GM23248 (cell line): Measurements from ENCODE around the gene HACL1. TPM values are rescaled to one million over a fixed set of nuclear protein-coding genes. Genes with fewer than 3 reads are reported as not detected.

Experiments
- DNase-seq: peaks from one replicate; pipeline ENCODE4 v3.0.0-alpha.2; 2015
- H2AFZ ChIP-seq: fragments of 200-600 bp; sonication (generic); 2 replicates; pipeline ENCODE4 v1.6.1; 2016; ENCODE audit warnings: antibody characterized with exemption
- H3F3A ChIP-seq: fragments of 200-600 bp; sonication (generic); 2 replicates; pipeline ENCODE4 v1.6.1; 2016; ENCODE audit warnings: mild to moderate bottlenecking, antibody characterized with exemption, mixed run types; ENCODE audit not compliant: insufficient read depth
- H3K27ac ChIP-seq: fragments of 200-600 bp; sonication (generic); 2 replicates; pipeline ENCODE4 v1.5.1; 2016; ENCODE audit warnings: mild to moderate bottlenecking
- H3K27me3 ChIP-seq: fragments of 200-600 bp; sonication (generic); replicated peaks from 2 replicates; pipeline ENCODE4 v1.6.1; 2016; ENCODE audit warnings: mild to moderate bottlenecking; ENCODE audit not compliant: insufficient read depth
- H3K36me3 ChIP-seq: fragments of 200-600 bp; sonication (generic); 2 replicates; pipeline ENCODE4 v1.6.1; 2016; ENCODE audit warnings: low read depth, mild to moderate bottlenecking
- H3K4me1 ChIP-seq: fragments of 200-600 bp; sonication (generic); 2 replicates; pipeline ENCODE4 v1.6.1; 2016; ENCODE audit warnings: mild to moderate bottlenecking; ENCODE audit not compliant: insufficient read depth
- H3K4me2 ChIP-seq: fragments of 200-600 bp; sonication (generic); one replicate; pipeline ENCODE4 v1.6.1; 2016; ENCODE audit warnings: mild to moderate bottlenecking; ENCODE audit not compliant: unreplicated experiment
- H3K4me3 ChIP-seq: fragments of 200-600 bp; sonication (generic); 2 replicates; pipeline ENCODE4 v1.5.1; 2016; ENCODE audit warnings: mild to moderate bottlenecking
- H3K79me2 ChIP-seq: fragments of 200-600 bp; sonication (generic); 2 replicates; pipeline ENCODE4 v1.6.1; 2016; ENCODE audit warnings: mild to moderate bottlenecking; ENCODE audit not compliant: insufficient read depth
- H3K9ac ChIP-seq: fragments of 200-600 bp; sonication (generic); 2 replicates; pipeline ENCODE4 v1.6.1; 2016; ENCODE audit warnings: mild to moderate bottlenecking
- H3K9me2 ChIP-seq: fragments of 200-600 bp; sonication (generic); 2 replicates; pipeline ENCODE4 v1.6.1; 2016; ENCODE audit warnings: mixed run types, mild to moderate bottlenecking, moderate library complexity; ENCODE audit not compliant: insufficient read depth
- H3K9me3 ChIP-seq: fragments of 200-600 bp; sonication (generic); one replicate; pipeline ENCODE4 v1.6.1; 2017; ENCODE audit warnings: low read depth
- H4K20me1 ChIP-seq: fragments of 200-600 bp; sonication (generic); 2 replicates; pipeline ENCODE4 v1.6.0; 2016; ENCODE audit not compliant: insufficient read depth
- EZH2 ChIP-seq: fragments of 200-600 bp; sonication (generic); IDR thresholded peaks from 2 replicates; pipeline ENCODE4 v1.6.1; 2018; ENCODE audit warnings: antibody characterized with exemption, mild to moderate bottlenecking; ENCODE audit not compliant: insufficient read depth, poor library complexity, severe bottlenecking
- EZH2phosphoT487 ChIP-seq: fragments of 200-600 bp; sonication (generic); IDR thresholded peaks from 2 replicates; pipeline ENCODE4 v1.6.1; 2018; ENCODE audit warnings: antibody characterized with exemption, moderate library complexity, mild to moderate bottlenecking, low read depth; ENCODE audit not compliant: insufficient read depth
- WGBS, 2 experiments: methylation state at CpG; one replicate each; pipeline ENCODE4 v1.1.6; 2015 to 2017; ENCODE audit warnings: low lambda C conversion rate in 2 of 2, low coverage in 1 of 2; ENCODE audit errors: missing lambda C conversion rate in 2 of 2; 5-methylcytosine and 5-hydroxymethylcytosine counted together
- in situ Hi-C: fragments of 300-500 bp; cut with MboI; formaldehyde crosslinking; loops from 2 replicates; pipeline ENCODE4 v1.15.0; 2020
- polyA plus RNA-seq: library from polyadenylated mRNA; unstranded; fragments of >200 nt; fragmentation: Nextera tagmentation; extraction: Ambion mirVana; gene quantifications from 2 replicates; pipeline ENCODE4 v1.2.1, GENCODE V29; 2016
- total RNA-seq: library from RNA; depleted of rRNA; stranded (reverse); fragments of >200 nt; shearing (Covaris generic); gene quantifications from 2 replicates; pipeline ENCODE4 v1.2.3, GENCODE V29; 2014

Gene HACL1
- total and polyA plus RNA-seq, 2 experiments from 2014 or later: 14.3 to 16.3 TPM

DNA sequence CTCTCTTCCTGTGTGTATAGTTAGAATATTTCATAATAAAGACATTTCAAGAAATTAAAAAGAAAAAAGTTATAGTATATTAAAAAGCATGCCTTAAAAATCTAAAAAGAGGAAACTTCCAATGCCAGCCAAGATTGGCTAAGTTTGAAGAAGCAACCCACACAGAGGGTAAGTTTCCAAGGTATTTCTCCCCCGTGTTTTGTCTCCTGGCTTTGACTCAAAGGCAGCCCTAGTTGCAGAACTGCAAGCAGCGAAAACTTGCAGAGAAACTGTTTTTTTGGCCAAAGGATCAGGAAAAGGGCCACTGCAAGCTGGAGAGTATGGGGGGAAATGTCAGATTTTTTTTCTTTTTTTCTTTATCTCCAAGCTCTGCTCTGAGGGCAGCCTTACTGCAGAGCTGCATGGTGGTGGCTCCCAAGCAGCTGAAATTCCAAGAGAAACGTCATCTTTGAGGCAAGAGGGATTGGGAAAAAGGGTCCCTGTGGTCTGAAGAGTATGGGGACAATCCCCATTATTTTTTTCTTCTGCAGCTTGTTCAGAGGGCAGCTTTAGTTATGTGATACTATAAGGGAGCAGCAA, 23.0 kb downstream of the HACL1 start:
- TF ChIP-seq EZH2phosphoT487 (no peak), EZH2 (no peak)
- Histone ChIP-seq H3K9me2 (no peaks in the 10 kb centered on the region), H3K36me3 (0 out of 2 replicates have a peak, but pooled peaks cover 1% of the 10 kb centered on the region), H3K4me1 (peaks cover 26% of the 10 kb centered on the region), H3K27me3 (no peaks in the 10 kb centered on the region), H3K79me2 (no peaks in the 10 kb centered on the region), H3K4me2 (peak overlapping the region; percentile 43), H3K9me3 (no peaks in the 10 kb centered on the region), H3K9ac (0 out of 2 replicates have a peak overlapping the region, but pooled peaks have one; percentile 6), H4K20me1 (no peaks in the 10 kb centered on the region), H3F3A (0 out of 2 replicates have a peak, but pooled peaks cover 11% of the 10 kb centered on the region), H3K27ac (0 out of 2 replicates have a peak overlapping the region, but pooled peaks have one; percentile 3), H2AFZ (no peak overlapping the region; the same call in 1 of the 2 replicates), H3K4me3 (no peak overlapping the region)
- 31 to 34% methylated on average over 3 of the region's 3 CpGs for WGBS, 2 experiments
- peak; percentile 27 for DNase-seq
- in situ Hi-C loops: no loop called here

DNA sequence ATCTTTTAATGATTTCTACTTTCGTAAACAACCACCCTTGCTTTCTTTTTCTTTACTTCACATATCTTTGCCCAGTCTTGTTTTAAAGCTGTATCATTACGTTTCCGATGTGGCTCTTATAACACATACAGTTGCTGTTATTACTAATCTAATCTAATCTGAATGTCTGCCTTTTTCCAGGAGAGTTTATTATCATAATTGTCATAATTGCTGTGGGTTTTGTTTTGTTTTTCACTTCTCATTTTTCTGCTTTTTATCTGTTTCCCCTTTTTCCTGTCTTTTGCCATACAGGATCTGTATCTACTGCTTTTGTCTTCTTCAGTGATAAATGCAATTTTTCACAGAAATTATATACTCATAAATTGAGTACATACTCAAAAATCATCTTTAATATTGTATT, 24.9 kb downstream of the HACL1 start:
- DNase-seq: no peak
- H3K4me3 ChIP-seq: no peak overlapping the region

DNA sequence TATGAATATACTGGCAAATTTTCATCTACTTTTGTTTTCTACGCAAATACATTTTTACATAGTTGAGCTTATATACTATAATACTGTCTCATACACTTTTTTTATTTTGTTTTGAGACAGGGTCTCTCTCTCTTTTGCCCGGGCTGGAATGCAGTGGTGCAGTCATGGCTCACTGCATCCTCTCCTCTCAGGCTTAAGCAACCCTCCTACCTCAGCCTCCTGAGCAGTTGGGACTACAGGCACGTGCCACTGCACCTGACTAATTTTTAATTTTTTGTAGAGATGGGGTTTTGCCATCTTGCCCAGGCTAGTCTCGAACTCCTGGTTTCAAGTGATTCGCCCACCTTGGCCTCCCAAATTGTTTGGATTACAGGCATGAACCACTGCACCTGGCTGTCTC, 25.9 kb downstream of the HACL1 start:
- no peaks in the 10 kb centered on the region for H4K20me1 ChIP-seq
- H3K36me3 ChIP-seq: peaks cover 4% of the 10 kb centered on the region; the same call in 1 of the 2 replicates
- H3K4me1 ChIP-seq: peaks cover 22% of the 10 kb centered on the region
- no peak overlapping the region for H3K4me2 ChIP-seq
- no peaks in the 10 kb centered on the region for H3K9me2 ChIP-seq
- H3K9ac ChIP-seq: no peak overlapping the region
- no peaks in the 10 kb centered on the region for H3K79me2 ChIP-seq
- no peak for DNase-seq
- no peak overlapping the region for H3K27ac ChIP-seq
- no peaks in the 10 kb centered on the region for H3K9me3 ChIP-seq
- in situ Hi-C loops: no loop called here
- H3F3A ChIP-seq: 0 out of 2 replicates have a peak, but pooled peaks cover 11% of the 10 kb centered on the region
- no peak overlapping the region for H2AFZ ChIP-seq
- no peak overlapping the region for H3K4me3 ChIP-seq
- WGBS, 2 experiments: 94 to 98% methylated on average over 5 of the region's 5 CpGs
- H3K27me3 ChIP-seq: no peaks in the 10 kb centered on the region
- TF ChIP-seq EZH2: no peak
- TF ChIP-seq EZH2phosphoT487: no peak

More for the DNA sequence above, 24.9 kb downstream of the HACL1 start:
- H3K27me3 ChIP-seq: no peaks in the 10 kb centered on the region
- H2AFZ ChIP-seq: no peak overlapping the region
- H3K79me2 ChIP-seq: no peaks in the 10 kb centered on the region
- H3K9me3 ChIP-seq: no peaks in the 10 kb centered on the region
- H4K20me1 ChIP-seq: no peaks in the 10 kb centered on the region
- no peak overlapping the region for H3K9ac ChIP-seq
- no peak overlapping the region for H3K27ac ChIP-seq
- WGBS, 2 experiments: 97 to 99% methylated on average over 3 of the region's 3 CpGs
- H3K9me2 ChIP-seq: no peaks in the 10 kb centered on the region
- 0 out of 2 replicates have a peak, but pooled peaks cover 11% of the 10 kb centered on the region for H3F3A ChIP-seq
- H3K4me2 ChIP-seq: no peak overlapping the region
- peaks cover 22% of the 10 kb centered on the region for H3K4me1 ChIP-seq
- no peak for TF ChIP-seq EZH2
- H3K36me3 ChIP-seq: 0 out of 2 replicates have a peak, but pooled peaks cover under 1% of the 10 kb centered on the region
- in situ Hi-C loops: no loop called here

DNA sequence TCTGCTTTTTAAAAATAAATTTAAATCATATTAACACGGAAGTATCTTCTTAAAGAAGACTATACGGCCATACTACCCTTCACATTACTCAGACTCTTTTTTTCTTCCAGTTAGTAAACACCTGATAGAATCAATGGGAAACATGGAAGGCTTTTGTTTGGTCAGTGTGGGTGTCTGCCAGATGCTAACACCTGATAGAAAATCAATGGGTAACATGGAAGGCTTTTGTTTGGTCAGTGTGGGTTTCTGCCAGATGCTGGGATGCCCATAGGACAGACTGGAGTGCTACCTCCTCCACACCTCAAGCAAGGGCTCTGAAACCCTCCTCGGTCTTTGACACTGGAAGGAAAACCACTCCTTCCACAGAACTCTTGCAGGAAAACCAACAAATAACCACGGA, 29.2 kb downstream of the HACL1 start:
- no peak for DNase-seq
- Histone ChIP-seq H3K9ac (no peak overlapping the region), H3K36me3 (peaks cover 18% of the 10 kb centered on the region), H2AFZ (no peak overlapping the region), H3K4me2 (no peak overlapping the region), H3K79me2 (no peaks in the 10 kb centered on the region), H3K4me1 (no peaks in the 10 kb centered on the region), H3K9me3 (no peaks in the 10 kb centered on the region), H4K20me1 (no peaks in the 10 kb centered on the region), H3K27ac (no peak overlapping the region), H3K4me3 (no peak overlapping the region), H3K9me2 (no peaks in the 10 kb centered on the region), H3F3A (no peaks in the 10 kb centered on the region), H3K27me3 (no peaks in the 10 kb centered on the region)
- WGBS, 2 experiments: 81 to 83% methylated on average over 4 of the region's 4 CpGs
- TF ChIP-seq EZH2phosphoT487 (no peak), EZH2 (no peak)
- in situ Hi-C loops: loop anchor here (25.0 kb wide), 1 partner anchor 310 kb away; no protein-coding TSS in a partner anchor
